DMS53 treated with DMSO at 0.1 percent for 48 hours (cell line): ENCODE measurements around the gene RBM18.

ENCODE experiments used
- DNase-seq: peaks from one replicate; lab custom pipeline; 2025; ENCODE audit not compliant: unreplicated experiment; lab: John Stamatoyannopoulos, UW

The RBM18 gene

GRCh38 chr9:122223435-122223834 lies 41.2 kb downstream of the RBM18 start:
- no peak for DNase-seq

GRCh38 chr9:122222791-122223190 lies 41.8 kb downstream of the RBM18 start:
- DNase-seq, result no peak

- DNase-seq, result no peak
These were observed 43.3 kb downstream of the RBM18 start for GRCh38 chr9:122221183-122221811.

DNA sequence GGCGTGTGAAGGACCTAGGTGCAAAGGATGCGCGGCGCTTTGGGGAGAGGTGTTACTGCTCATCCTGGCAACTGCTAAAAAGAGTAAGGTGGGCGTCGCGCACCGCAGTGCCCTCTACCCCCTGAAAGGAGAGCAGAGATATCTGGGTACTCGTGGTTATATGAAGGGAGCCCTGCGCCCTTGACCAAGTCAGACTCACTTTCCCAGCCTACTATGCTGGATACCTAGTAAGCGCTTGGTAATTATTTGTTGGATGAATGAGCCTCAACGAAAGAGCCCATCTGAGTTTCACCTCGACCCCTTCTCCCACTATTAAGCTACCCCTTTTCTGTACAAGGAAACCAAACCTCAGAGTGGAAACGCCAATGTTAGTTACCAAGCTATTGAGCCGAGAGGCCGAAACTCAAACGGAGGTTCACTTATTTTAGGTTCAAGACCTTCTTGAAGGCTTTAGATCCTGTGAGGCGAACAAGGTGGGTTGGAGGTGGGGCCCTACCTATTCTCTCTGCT lies 43.9 kb downstream of the RBM18 start:
- no peak for DNase-seq

GRCh38 chr9:122219856-122220672 lies 44.6 kb downstream of the RBM18 start:
- DNase-seq, result no peak

DNA sequence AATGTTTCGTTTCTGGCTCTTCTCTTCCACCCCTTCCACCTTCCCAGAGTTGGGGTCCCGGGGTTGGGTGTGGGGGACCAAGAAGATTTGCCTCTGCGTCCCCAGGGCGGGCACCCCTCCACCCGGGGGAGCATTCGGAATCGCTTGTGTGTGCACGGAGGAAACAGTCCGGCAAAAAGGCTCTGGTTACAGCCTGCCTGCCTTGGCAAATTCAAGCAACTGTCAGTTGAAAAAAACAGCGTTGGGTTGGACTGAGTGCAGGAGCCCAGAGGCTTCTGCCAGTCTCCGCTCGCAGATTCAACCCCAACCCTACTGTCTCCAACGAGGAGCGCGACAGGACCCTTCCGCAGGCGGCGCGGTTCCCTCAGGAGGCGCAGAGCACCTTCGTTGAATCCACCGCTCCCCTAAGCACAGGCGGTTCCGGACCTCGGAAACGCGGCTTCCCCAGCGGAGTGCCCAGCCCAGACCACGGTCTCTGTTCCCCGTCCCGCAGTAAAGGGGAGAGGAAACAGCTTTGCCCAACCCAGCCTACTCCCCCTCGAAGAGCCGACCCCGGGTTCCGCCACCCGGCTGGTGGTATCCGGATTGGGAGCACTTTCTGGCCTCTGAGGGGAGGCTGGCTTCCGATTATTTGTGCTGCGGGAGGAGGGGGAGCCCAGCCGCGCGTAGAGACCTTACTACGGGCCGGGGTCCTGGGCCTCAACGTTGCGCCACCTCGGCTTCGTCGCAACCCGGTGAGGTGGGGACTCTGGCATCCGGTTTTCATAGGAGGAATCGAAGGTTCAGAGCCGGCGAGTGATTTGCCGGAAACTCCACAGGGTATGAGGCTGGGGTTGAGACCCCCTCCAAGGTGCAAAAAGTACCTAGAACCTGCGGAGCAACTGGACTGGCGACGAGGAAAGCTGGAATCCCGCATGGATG lies 45.4 kb downstream of the RBM18 start:
- DNase-seq, result no peak

GRCh38 chr9:122218071-122218934 lies 46.3 kb downstream of the RBM18 start:
- peak; percentile 22 for DNase-seq

DNA sequence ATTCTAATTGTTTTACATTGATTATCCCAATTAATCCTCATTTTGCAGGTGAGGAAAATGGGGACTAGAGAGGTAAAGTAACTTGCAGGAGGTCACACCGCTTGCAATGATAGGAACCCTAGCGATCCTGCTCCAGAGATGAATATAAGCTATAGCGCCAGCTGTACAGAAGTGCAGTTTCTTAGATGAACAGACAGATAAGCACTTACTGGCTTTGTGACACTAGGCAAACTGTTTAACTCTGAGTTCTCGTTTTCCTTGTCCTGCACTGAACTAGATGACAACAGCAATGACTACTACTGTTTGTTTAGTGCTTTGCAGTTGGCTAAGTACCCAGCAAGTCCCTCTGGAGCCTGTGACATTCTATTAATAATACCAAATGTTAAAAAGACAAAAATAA lies 47.0 kb downstream of the RBM18 start:
- peak; percentile 24 for DNase-seq

DNA sequence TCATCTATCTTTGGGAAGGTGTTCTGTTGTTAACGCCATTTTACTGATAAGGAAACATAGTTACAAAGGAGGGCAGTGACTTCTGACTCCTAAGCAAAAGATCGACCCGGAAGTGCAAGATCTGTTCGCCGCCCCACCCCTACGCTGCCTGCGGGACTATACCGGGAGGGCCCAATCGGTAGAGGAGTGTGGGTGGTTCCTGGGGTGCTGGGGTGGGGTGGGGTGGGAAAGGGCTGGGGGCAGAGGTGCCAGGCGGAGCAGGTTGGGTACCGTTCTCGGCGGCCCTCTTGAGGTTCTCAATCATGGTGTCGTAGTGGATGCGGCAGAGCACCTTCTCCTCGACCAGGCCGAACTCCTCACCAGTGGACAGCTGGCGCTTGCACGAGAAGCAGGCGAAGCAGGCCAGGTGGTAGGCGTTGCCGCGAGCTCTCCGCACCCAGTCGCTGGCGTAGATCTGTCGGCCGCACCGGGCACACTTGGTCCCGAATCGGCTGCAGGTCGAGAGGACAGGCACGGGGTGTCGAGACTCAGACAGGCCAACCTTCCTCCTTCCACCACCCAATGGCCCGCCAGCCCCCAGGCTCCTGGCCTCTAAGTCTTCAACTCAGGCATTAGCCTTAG lies 47.7 kb downstream of the RBM18 start:
- no peak for DNase-seq

DNA sequence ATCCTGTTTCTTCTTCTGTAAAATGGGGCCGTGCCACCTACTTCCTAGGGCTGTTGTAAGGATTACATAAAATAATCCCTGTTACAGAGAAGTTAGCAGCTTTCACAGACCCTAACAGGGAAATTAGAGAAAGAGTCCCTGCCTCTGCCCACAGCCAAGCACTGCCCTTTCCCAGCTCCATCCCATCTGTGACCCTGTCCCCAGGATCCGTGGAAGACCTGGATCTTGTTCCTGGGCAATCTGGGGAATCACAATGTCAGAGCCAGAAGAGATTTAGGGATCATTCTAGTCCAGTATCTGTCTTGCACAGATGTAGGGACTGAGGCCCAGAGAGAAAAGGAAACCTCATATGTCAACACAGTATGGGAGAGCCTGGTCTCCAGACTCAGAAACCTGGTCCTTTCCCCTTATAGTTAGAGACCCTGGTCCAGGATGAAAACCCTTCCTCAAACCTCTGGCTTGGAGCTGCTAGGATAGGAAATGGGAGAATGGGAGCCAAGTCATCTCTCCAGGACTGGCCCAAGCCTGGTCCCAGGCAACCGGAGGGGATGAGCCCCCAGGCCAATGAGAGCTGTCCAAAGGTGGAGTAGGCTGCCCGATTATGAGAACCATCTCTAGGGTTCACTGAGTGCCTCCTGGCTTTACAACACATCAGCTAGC lies 48.4 kb downstream of the RBM18 start:
- DNase-seq, result no peak

DNA sequence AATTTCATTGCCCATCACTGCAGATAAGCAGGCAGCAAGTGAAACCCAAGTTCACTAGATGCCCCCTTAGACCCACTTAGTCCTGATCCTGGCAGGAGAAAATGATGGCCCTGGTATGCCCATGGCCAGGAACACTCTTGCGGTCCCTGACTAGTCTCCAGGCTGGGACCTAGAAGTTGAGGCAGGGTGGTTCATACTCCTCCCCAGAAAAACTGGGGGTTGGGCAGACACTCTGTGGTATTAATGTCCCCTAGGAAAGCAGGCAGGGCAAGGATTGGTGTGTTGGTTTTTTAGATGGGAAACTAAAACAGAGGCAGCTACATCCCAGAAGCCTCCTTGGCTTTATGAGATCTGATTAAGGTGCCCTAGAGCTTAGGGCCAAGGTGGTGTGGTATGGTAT lies 49.0 kb downstream of the RBM18 start:
- DNase-seq, result no peak

- DNase-seq, result no peak
These were observed 50.1 kb downstream of the RBM18 start for GRCh38 chr9:122214507-122214906.

DNA sequence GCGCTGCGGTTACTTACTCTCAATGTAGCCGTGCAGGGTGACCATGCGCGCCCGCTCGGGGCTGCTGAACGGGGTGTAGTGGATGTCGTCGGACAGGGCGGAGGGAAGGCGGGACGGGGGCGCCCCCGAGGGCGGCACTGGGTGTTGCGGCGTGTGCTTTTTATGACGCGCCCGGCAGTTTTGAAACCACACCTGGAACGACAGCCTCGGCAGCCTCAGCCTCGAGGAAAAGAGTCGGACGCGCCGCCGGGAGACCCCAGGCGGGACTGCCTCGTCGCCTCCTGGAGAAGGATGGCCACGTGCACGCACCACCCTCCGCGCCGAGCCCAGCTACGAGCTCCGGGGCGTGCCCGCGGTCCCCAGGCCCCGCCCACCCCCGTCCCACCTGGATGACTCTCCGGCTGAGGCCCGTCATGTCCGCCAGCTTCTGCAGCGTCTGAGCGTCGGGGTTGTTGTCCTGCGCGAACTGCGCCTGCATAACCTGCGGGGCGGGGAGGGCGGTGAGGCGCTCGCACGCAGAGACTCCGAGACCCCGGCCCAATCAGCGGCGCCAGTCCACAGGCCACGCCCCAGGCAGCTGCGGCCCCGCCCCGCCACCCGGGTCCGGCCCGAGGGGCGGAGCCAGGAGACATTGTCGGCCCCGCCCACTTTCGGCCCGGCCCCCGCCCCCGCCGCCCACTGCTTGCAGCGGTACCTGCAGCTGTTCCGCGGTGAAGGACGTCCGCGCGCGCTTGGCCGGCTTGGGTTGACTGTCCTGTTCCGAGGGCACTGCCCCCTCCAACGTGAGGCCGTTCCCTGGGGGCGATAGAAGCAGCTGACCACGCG lies 50.8 kb downstream of the RBM18 start:
- DNase-seq, result peak; percentile 86

- DNase-seq, result no peak
These were observed 51.5 kb downstream of the RBM18 start for GRCh38 chr9:122213102-122213588.

- DNase-seq, result no peak
These were observed 52.1 kb downstream of the RBM18 start for GRCh38 chr9:122212473-122213004.

GRCh38 chr9:122209451-122209850 lies 55.2 kb downstream of the RBM18 start:
- no peak for DNase-seq

GRCh38 chr9:122207096-122207495 lies 57.5 kb downstream of the RBM18 start:
- no peak for DNase-seq
